ENCODE data around the gene POC1A. TPM values are rescaled to one million over a fixed set of nuclear protein-coding genes. Genes with fewer than 3 reads are reported as not detected.

Gene POC1A
- polyA plus RNA-seq, 1 donor from 2014 or later: 1.3 TPM

DNA sequence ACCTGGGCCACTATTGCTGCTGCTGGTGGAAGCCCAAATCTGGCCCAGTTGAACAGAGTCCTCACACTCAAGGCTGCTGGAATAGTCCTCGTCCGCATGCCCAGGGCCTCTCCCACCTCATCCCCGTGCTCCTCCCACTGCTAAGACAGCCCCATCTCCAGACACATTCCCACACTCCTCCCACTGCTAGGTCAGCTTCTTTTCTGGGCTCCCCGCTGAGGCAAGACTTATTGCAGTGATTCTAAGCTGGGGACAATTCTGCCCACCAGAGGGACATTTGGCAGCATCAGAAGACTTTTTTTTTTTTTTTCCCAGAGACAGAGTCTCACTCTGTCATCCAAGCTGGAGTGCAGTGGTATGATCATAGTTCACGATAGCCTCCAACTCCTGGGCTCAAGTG, 35.1 kb downstream of the POC1A start:
- H3K79me2 ChIP-seq (replicated peaks; ENCODE audit: insufficient read depth, low read length): no peaks in the 10 kb centered on the region
- no peak overlapping the region for H3K4me3 ChIP-seq (ENCODE audit: low read length)
- TF ChIP-seq, protein P1, sequence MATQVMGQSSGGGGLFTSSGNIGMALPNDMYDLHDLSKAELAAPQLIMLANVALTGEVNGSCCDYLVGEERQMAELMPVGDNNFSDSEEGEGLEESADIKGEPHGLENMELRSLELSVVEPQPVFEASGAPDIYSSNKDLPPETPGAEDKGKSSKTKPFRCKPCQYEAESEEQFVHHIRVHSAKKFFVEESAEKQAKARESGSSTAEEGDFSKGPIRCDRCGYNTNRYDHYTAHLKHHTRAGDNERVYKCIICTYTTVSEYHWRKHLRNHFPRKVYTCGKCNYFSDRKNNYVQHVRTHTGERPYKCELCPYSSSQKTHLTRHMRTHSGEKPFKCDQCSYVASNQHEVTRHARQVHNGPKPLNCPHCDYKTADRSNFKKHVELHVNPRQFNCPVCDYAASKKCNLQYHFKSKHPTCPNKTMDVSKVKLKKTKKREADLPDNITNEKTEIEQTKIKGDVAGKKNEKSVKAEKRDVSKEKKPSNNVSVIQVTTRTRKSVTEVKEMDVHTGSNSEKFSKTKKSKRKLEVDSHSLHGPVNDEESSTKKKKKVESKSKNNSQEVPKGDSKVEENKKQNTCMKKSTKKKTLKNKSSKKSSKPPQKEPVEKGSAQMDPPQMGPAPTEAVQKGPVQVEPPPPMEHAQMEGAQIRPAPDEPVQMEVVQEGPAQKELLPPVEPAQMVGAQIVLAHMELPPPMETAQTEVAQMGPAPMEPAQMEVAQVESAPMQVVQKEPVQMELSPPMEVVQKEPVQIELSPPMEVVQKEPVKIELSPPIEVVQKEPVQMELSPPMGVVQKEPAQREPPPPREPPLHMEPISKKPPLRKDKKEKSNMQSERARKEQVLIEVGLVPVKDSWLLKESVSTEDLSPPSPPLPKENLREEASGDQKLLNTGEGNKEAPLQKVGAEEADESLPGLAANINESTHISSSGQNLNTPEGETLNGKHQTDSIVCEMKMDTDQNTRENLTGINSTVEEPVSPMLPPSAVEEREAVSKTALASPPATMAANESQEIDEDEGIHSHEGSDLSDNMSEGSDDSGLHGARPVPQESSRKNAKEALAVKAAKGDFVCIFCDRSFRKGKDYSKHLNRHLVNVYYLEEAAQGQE (IDR thresholded peaks at IDR 0.05; ENCODE audit: borderline replicate concordance): no peak
- TF ChIP-seq POLR2AphosphoS5 (IDR thresholded peaks at IDR 0.05): no peak
- no peak for TF ChIP-seq SMC3 (conservative IDR thresholded peaks at IDR 0.05; ENCODE audit: poor library complexity)
- no peak for TF ChIP-seq EP300 (conservative IDR thresholded peaks at IDR 0.05; ENCODE audit: poor library complexity, severe bottlenecking)
- TF ChIP-seq, protein P2, sequence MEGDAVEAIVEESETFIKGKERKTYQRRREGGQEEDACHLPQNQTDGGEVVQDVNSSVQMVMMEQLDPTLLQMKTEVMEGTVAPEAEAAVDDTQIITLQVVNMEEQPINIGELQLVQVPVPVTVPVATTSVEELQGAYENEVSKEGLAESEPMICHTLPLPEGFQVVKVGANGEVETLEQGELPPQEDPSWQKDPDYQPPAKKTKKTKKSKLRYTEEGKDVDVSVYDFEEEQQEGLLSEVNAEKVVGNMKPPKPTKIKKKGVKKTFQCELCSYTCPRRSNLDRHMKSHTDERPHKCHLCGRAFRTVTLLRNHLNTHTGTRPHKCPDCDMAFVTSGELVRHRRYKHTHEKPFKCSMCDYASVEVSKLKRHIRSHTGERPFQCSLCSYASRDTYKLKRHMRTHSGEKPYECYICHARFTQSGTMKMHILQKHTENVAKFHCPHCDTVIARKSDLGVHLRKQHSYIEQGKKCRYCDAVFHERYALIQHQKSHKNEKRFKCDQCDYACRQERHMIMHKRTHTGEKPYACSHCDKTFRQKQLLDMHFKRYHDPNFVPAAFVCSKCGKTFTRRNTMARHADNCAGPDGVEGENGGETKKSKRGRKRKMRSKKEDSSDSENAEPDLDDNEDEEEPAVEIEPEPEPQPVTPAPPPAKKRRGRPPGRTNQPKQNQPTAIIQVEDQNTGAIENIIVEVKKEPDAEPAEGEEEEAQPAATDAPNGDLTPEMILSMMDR (IDR thresholded peaks at IDR 0.05; ENCODE audit: poor library complexity, severe bottlenecking): no peak
- no peak for TF ChIP-seq MXI1 (conservative IDR thresholded peaks at IDR 0.05; ENCODE audit: poor library complexity, severe bottlenecking)
- TF ChIP-seq EZH2 (IDR thresholded peaks at IDR 0.05; ENCODE audit: borderline replicate concordance, insufficient read depth, low read length, poor library complexity, severe bottlenecking): no peak
- TF ChIP-seq RAD21 (conservative IDR thresholded peaks at IDR 0.05): no peak
- no peak for TF ChIP-seq TAF1 (IDR thresholded peaks at IDR 0.05; ENCODE audit: low read depth)
- no peaks in the 10 kb centered on the region for H3K9me2 ChIP-seq (ENCODE audit: insufficient read depth, low read length)
- no peak overlapping the region for H3K27ac ChIP-seq (ENCODE audit: low read length)
- H3K9me3 ChIP-seq (ENCODE audit: low read length): no peaks in the 10 kb centered on the region
- no peaks in the 10 kb centered on the region for H3K27me3 ChIP-seq (ENCODE audit: insufficient read depth, low read depth, low read length)
- H3K36me3 ChIP-seq (ENCODE audit: insufficient read depth, low read length): no peaks in the 10 kb centered on the region
- no peaks in the 10 kb centered on the region for H4K20me1 ChIP-seq (ENCODE audit: insufficient read depth)
- H3K9ac ChIP-seq (ENCODE audit: low read length): no peak overlapping the region
- no peak overlapping the region for H2AFZ ChIP-seq (ENCODE audit: low read depth, low read length)
- H3F3A ChIP-seq (ENCODE audit: insufficient read depth, low read length, poor library complexity, severe bottlenecking): no peaks in the 10 kb centered on the region
- no peak overlapping the region for H3K4me2 ChIP-seq (ENCODE audit: low read length)

DNA sequence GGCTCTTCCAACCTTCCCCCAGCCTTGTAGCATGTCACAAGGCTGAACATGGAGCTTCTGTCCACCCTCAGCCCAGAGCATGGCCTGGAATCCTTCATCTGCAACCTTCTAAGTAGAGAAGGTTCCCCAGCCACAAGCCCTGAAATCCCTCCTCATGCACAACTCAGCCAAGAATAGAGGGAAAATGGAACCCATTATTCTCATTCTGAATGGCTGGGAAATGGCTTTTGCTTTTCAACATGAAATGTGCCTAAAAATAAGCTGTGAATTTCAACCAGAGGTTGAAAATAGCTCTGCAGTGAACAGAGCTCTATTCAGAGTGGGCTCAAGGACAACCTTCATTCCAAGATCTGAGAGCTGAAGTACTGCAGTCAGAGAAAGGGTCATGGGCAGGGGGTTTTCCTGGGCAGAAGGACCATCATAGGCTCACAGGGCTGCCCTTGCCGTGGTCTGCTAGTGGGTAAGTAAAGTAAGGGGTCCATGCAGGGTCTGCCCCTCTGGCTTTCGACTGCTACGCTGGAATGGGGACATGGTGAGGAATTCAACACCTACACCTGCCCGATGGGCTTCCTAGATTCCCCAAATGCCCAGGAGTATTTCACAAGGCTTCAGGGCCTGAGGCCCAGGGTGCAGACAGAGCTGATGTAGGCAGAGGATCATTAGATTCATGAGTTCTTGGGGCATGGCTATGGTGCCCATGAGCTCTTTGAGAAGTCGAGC, 35.9 kb downstream of the POC1A start:
- Histone ChIP-seq H3K4me2 (ENCODE audit: low read length) (no peak overlapping the region), H3K27me3 (ENCODE audit: insufficient read depth, low read depth, low read length) (no peaks in the 10 kb centered on the region), H3K9me2 (ENCODE audit: insufficient read depth, low read length) (no peaks in the 10 kb centered on the region), H4K20me1 (ENCODE audit: insufficient read depth) (no peaks in the 10 kb centered on the region), H3K79me2 (replicated peaks; ENCODE audit: insufficient read depth, low read length) (no peaks in the 10 kb centered on the region), H2AFZ (ENCODE audit: low read depth, low read length) (no peak overlapping the region), H3K27ac (ENCODE audit: low read length) (no peak overlapping the region), H3F3A (ENCODE audit: insufficient read depth, low read length, poor library complexity, severe bottlenecking) (no peaks in the 10 kb centered on the region), H3K9ac (ENCODE audit: low read length) (no peak overlapping the region), H3K9me3 (ENCODE audit: low read length) (no peaks in the 10 kb centered on the region), H3K4me3 (ENCODE audit: low read length) (no peak overlapping the region), H3K36me3 (ENCODE audit: insufficient read depth, low read length) (no peaks in the 10 kb centered on the region)
- TF ChIP-seq MXI1 (conservative IDR thresholded peaks at IDR 0.05; ENCODE audit: poor library complexity, severe bottlenecking) (no peak), POLR2AphosphoS5 (IDR thresholded peaks at IDR 0.05) (no peak), EP300 (conservative IDR thresholded peaks at IDR 0.05; ENCODE audit: poor library complexity, severe bottlenecking) (no peak), RAD21 (conservative IDR thresholded peaks at IDR 0.05) (no peak), TAF1 (IDR thresholded peaks at IDR 0.05; ENCODE audit: low read depth) (no peak), EZH2 (IDR thresholded peaks at IDR 0.05; ENCODE audit: borderline replicate concordance, insufficient read depth, low read length, poor library complexity, severe bottlenecking) (no peak), SMC3 (conservative IDR thresholded peaks at IDR 0.05; ENCODE audit: poor library complexity) (no peak)
- TF ChIP-seq, protein P2 (IDR thresholded peaks at IDR 0.05; ENCODE audit: poor library complexity, severe bottlenecking): no peak
- TF ChIP-seq, protein P1 (IDR thresholded peaks at IDR 0.05; ENCODE audit: borderline replicate concordance): no peak

All from neural cell (in vitro differentiated cells).